IMR-90 (cell line): ENCODE measurements around the gene MMP12. TPM values are rescaled to one million over a fixed set of nuclear protein-coding genes. Genes with fewer than 3 reads are reported as not detected.
A peak's percentile ranks its signal among the peaks of the same experiment; 100 is the strongest.

ENCODE experiments used
- ATAC-seq: fragments of 200-7000 bp; cut with Tn5 transposase; 2 replicates; pipeline ENCODE4 v1.9.1; 2020; ENCODE audit warnings: low read depth, mild to moderate bottlenecking, moderate library complexity
- BruUV-seq: library from RNA; stranded (reverse); fragments of 400-500 nt; replicated peaks from 2 replicates; lab custom pipeline; 2021; lab: Mats Ljungman, UMichigan
- CTCF ChIA-PET: fragments of 300-600 bp; formaldehyde crosslinking; extraction: SDS; loops from one replicate; lab custom pipeline; 2021; ENCODE audit warnings: antibody characterized with exemption; lab: Yijun Ruan, JAX
- POLR2A ChIA-PET: fragments of 300-600 bp; sonication (Branson Sonifier 250); formaldehyde crosslinking; loops from one replicate; lab custom pipeline; 2022; ENCODE audit warnings: antibody characterized with exemption; ENCODE audit not compliant: unreplicated experiment; lab: Charles Lee
- DNase-seq: peaks from one replicate; pipeline ENCODE4 v3.0.0; 2013
- H2AFZ ChIP-seq: replicated peaks from 2 replicates; pipeline ENCODE3; 2013; ENCODE audit warnings: low read length, mild to moderate bottlenecking; ENCODE audit not compliant: poor library complexity
- H2AK5ac ChIP-seq: 2 replicates; pipeline ENCODE4 v1.6.1; 2013; ENCODE audit warnings: low read depth, low read length, inconsistent platforms
- H2AK9ac ChIP-seq: replicated peaks from 2 replicates; pipeline ENCODE3; 2013; ENCODE audit warnings: mild to moderate bottlenecking, low read depth, low read length, moderate library complexity; ENCODE audit not compliant: poor library complexity
- H2BK120ac ChIP-seq: 2 replicates; pipeline ENCODE4 v1.6.1; 2013; ENCODE audit warnings: low read depth, low read length, inconsistent platforms
- H2BK15ac ChIP-seq: 3 replicates; pipeline ENCODE4 v1.6.1; 2013; ENCODE audit warnings: low read depth, low read length, inconsistent platforms
- H2BK20ac ChIP-seq: 2 replicates; pipeline ENCODE4 v1.6.1; 2013; ENCODE audit warnings: low read depth, mild to moderate bottlenecking, inconsistent platforms, low read length, moderate library complexity
- H2BK5ac ChIP-seq: 2 replicates; pipeline ENCODE4 v1.6.1; 2013; ENCODE audit warnings: mild to moderate bottlenecking, low read depth, low read length, inconsistent platforms; ENCODE audit not compliant: poor library complexity, severe bottlenecking
- H3K14ac ChIP-seq: replicated peaks from 2 replicates; pipeline ENCODE4 v1.6.1; 2013; ENCODE audit warnings: low read depth, low read length, inconsistent platforms
- H3K18ac ChIP-seq: 2 replicates; pipeline ENCODE4 v1.6.1; 2013; ENCODE audit warnings: low read depth, low read length, control low read depth
- H3K23ac ChIP-seq: 2 replicates; pipeline ENCODE4 v1.6.1; 2013; ENCODE audit warnings: low read depth, low read length, inconsistent platforms
- H3K27ac ChIP-seq: 2 replicates; pipeline ENCODE4 v1.5.1; 2013; ENCODE audit warnings: mild to moderate bottlenecking, control low read depth, low read length; ENCODE audit not compliant: insufficient read depth
- H3K27me3 ChIP-seq: 2 replicates; pipeline ENCODE4 v1.6.1; 2013; ENCODE audit warnings: low read length; ENCODE audit not compliant: control insufficient read depth, insufficient read depth
- H3K36me3 ChIP-seq: 2 replicates; pipeline ENCODE4 v1.6.1; 2013; ENCODE audit warnings: low read length, mixed read lengths; ENCODE audit not compliant: control insufficient read depth, insufficient read depth
- H3K4ac ChIP-seq: 2 replicates; pipeline ENCODE4 v1.6.1; 2013; ENCODE audit warnings: low read depth, low read length, inconsistent platforms
- H3K4me1 ChIP-seq: 2 replicates; pipeline ENCODE4 v1.6.1; 2013; ENCODE audit warnings: low read length, mixed read lengths; ENCODE audit not compliant: control insufficient read depth, insufficient read depth
- H3K4me2 ChIP-seq: 2 replicates; pipeline ENCODE4 v1.6.1; 2013; ENCODE audit warnings: low read depth, mild to moderate bottlenecking, control low read depth, low read length, moderate library complexity
- H3K4me3 ChIP-seq: 2 replicates; pipeline ENCODE4 v1.5.1; 2013; ENCODE audit warnings: low read depth, mild to moderate bottlenecking, control low read depth, low read length, moderate library complexity; ENCODE audit not compliant: insufficient read depth
- H3K56ac ChIP-seq: 2 replicates; pipeline ENCODE4 v1.6.1; 2013; ENCODE audit warnings: low read length, inconsistent platforms; ENCODE audit not compliant: insufficient read depth; ENCODE audit errors: extremely low read depth
- H3K79me1 ChIP-seq, 2 experiments: 2 replicates each; pipeline ENCODE4 v1.6.1; 2013; ENCODE audit warnings: low read length in 2 of 2, inconsistent platforms in 1 of 2, low read depth in 1 of 2
- H3K9ac ChIP-seq: 2 replicates; pipeline ENCODE4 v1.6.1; 2013; ENCODE audit warnings: low read depth, low read length, control low read depth
- H3K9me1 ChIP-seq: 2 replicates; pipeline ENCODE4 v1.6.1; 2013; ENCODE audit warnings: low read length, inconsistent platforms; ENCODE audit not compliant: insufficient read depth
- H3K9me3 ChIP-seq: 2 replicates; pipeline ENCODE4 v1.6.1; 2013; ENCODE audit warnings: low read length; ENCODE audit not compliant: control insufficient read depth, insufficient read depth
- H4K20me1 ChIP-seq: 2 replicates; pipeline ENCODE4 v1.6.1; 2013; ENCODE audit warnings: low read length, inconsistent platforms; ENCODE audit not compliant: insufficient read depth
- H4K5ac ChIP-seq: 2 replicates; pipeline ENCODE4 v1.6.1; 2013; ENCODE audit warnings: mild to moderate bottlenecking, low read depth, low read length, control low read depth
- H4K8ac ChIP-seq, 2 experiments: 2 replicates each; pipeline ENCODE4 v1.6.1; 2013; ENCODE audit warnings: low read depth in 2 of 2, low read length in 2 of 2, control low read depth in 1 of 2, inconsistent platforms in 1 of 2
- H4K91ac ChIP-seq: 2 replicates; pipeline ENCODE4 v1.6.1; 2013; ENCODE audit warnings: low read depth, low read length, inconsistent platforms; ENCODE audit not compliant: insufficient read depth
- BHLHE40 ChIP-seq: fragments of 150-350 bp; IDR thresholded peaks from 2 replicates; pipeline ENCODE4 v1.6.1; 2016; ENCODE audit warnings: mild to moderate bottlenecking, low read depth, low read length
- CHD1 ChIP-seq: IDR thresholded peaks from 2 replicates; pipeline ENCODE4 v1.6.1; 2012; ENCODE audit warnings: low read depth, low read length, improper control_type of control experiment
- CTCF ChIP-seq: conservative IDR thresholded peaks from 2 replicates; pipeline ENCODE4 v1.5.1; 2012; ENCODE audit warnings: mild to moderate bottlenecking, low read depth, low read length, improper control_type of control experiment
- FOS ChIP-seq: fragments of 150-350 bp; IDR thresholded peaks from 2 replicates; pipeline ENCODE4 v1.6.1; 2016; ENCODE audit warnings: low read depth, low read length
- MAFK ChIP-seq: IDR thresholded peaks from 2 replicates; pipeline ENCODE4 v1.6.1; 2012; ENCODE audit warnings: low read depth, low read length, improper control_type of control experiment
- MAZ ChIP-seq: IDR thresholded peaks from 2 replicates; pipeline ENCODE4 v1.6.1; 2012; ENCODE audit warnings: low read depth, mild to moderate bottlenecking, low read length, improper control_type of control experiment, moderate library complexity, borderline replicate concordance
- MXI1 ChIP-seq: IDR thresholded peaks from 2 replicates; pipeline ENCODE4 v1.6.1; 2012; ENCODE audit warnings: low read depth, mild to moderate bottlenecking, low read length, moderate library complexity, borderline replicate concordance
- NFE2L2 ChIP-seq: fragments of 150-350 bp; IDR thresholded peaks from 2 replicates; pipeline ENCODE4 v1.6.1; 2016; ENCODE audit warnings: low read depth, mild to moderate bottlenecking, low read length
- POLR2A ChIP-seq: IDR thresholded peaks from 2 replicates; pipeline ENCODE4 v1.6.1; 2012; ENCODE audit warnings: mild to moderate bottlenecking, low read depth, low read length
- RAD21 ChIP-seq: IDR thresholded peaks from 2 replicates; pipeline ENCODE4 v1.6.1; 2012; ENCODE audit warnings: low read length, improper control_type of control experiment
- RCOR1 ChIP-seq: IDR thresholded peaks from 2 replicates; pipeline ENCODE4 v1.6.1; 2012; ENCODE audit warnings: mild to moderate bottlenecking, low read length, improper control_type of control experiment; ENCODE audit not compliant: insufficient replicate concordance
- SMC3 ChIP-seq: fragments of 150-350 bp; IDR thresholded peaks from 2 replicates; pipeline ENCODE4 v1.6.1; 2016; ENCODE audit warnings: low read depth, mild to moderate bottlenecking, antibody characterized with exemption, low read length, moderate library complexity
- WGBS, 2 experiments: methylation state at CpG; one replicate each; pipeline versions ENCODE4 v1.1.5 to v1.1.7; 2013; ENCODE audit warnings: missing lambda C conversion rate in 2 of 2; ENCODE audit not compliant: insufficient read length in 1 of 2; ENCODE audit errors: extremely low coverage in 2 of 2; 5-methylcytosine and 5-hydroxymethylcytosine counted together
- dilution Hi-C: fragments of 300-500 bp; cut with HindIII; formaldehyde crosslinking; loops from one replicate; pipeline ENCODE4 v1.14.3; 2018; ENCODE audit warnings: low sequenced_read_pairs; ENCODE audit not compliant: unreplicated experiment
- in situ Hi-C: fragments of 300-500 bp; cut with MboI; formaldehyde crosslinking; loops from 3 replicates; pipeline ENCODE4 v1.14.3; 2019; ENCODE audit warnings: low sequenced_read_pairs, inconsistent platforms, mixed read lengths
- intact Hi-C: fragments of 100-400 bp; cut with micrococcal nuclease; formaldehyde crosslinking; loops from 2 replicates; pipeline ENCODE4 v1.10.0; 2022
- polyA plus RNA-seq, 3 experiments: library from polyadenylated mRNA; depleted of rRNA; stranded (reverse); fragments of >200 nt; gene quantifications; 2 replicates each; pipeline ENCODE4 v1.2.3, GENCODE V29; 2012; ENCODE audit warnings: low replicate concordance in 1 of 3
- total RNA-seq: library from RNA; depleted of rRNA; stranded (reverse); fragments of >200 nt; gene quantifications from 2 replicates; pipeline ENCODE4 v1.2.3, GENCODE V29; 2012

The MMP12 gene
- total and polyA plus RNA-seq, 2 of the 4 experiments (the other 2 are of a cell fraction): not detected

GRCh38 chr11:102914238-102915043, 39.7 kb upstream of the MMP12 start (continued):
- TF ChIP-seq POLR2A: no peak

- Histone ChIP-seq H3K4ac (no peak overlapping the region), H2AFZ (no peak overlapping the region), H3K36me3 (no peaks in the 10 kb centered on the region), H4K91ac (no peak overlapping the region), H4K8ac (no peak overlapping the region), H3K4me1 (no peaks in the 10 kb centered on the region), H4K20me1 (no peaks in the 10 kb centered on the region), H3K14ac (no peak overlapping the region), H3K4me2 (no peak overlapping the region), H3K27me3 (no peaks in the 10 kb centered on the region; the same call in 1 of the 2 replicates), H3K9me1 (no peaks in the 10 kb centered on the region), H2AK5ac (no peak overlapping the region), H2BK5ac (no peak overlapping the region), H3K56ac (no peak overlapping the region), H2BK120ac (no peak overlapping the region), H3K9me3 (no peaks in the 10 kb centered on the region), H2AK9ac (no peak overlapping the region), H3K27ac (no peak overlapping the region), H3K79me1 (no peaks in the 10 kb centered on the region), H3K23ac (no peak overlapping the region), H2BK15ac (no peak overlapping the region), H3K18ac (no peak overlapping the region), H2BK20ac (no peak overlapping the region), H3K4me3 (no peak overlapping the region), H3K9ac (no peak overlapping the region), H4K5ac (no peak overlapping the region)
- intact Hi-C loops: no loop called here
- no CpG with 5 or more reads among the region's 2 CpGs for WGBS, 2 experiments
- POLR2A ChIA-PET: no interaction called here
- ATAC-seq (no peak), DNase-seq (peak; percentile 9)
- in situ Hi-C loops: no loop called here
- CTCF ChIA-PET: no interaction called here
- no TSS peak for BruUV-seq
- dilution Hi-C loops: no loop called here
- TF ChIP-seq MAFK: no peak
- no peak for TF ChIP-seq FOS
- TF ChIP-seq MAZ: no peak
- no peak for TF ChIP-seq RAD21
- TF ChIP-seq BHLHE40: no peak
- TF ChIP-seq SMC3: no peak
- TF ChIP-seq MXI1: no peak
- no peak for TF ChIP-seq RCOR1
- no peak for TF ChIP-seq CTCF
- TF ChIP-seq CHD1: no peak
- TF ChIP-seq NFE2L2: no peak
Observed at GRCh38 chr11:102912482-102912830, 37.7 kb upstream of the MMP12 start.
